HG02884 (cell line): ENCODE measurements around the gene ANKS1B.

Source experiments
- ATAC-seq: cut with Tn5 transposase; IDR thresholded peaks from one replicate; pipeline ENCODE4 v1.9.1; 2021; ENCODE audit warnings: mild to moderate bottlenecking, moderate library complexity; ENCODE audit not compliant: unreplicated experiment

Gene ANKS1B

GRCh38 chr12:99486277-99486676 lies 498.5 kb downstream of the ANKS1B start:
- ATAC-seq, result no peak

- no peak for ATAC-seq
Measured at GRCh38 chr12:99479149-99479548, 505.6 kb downstream of the ANKS1B start.

- no peak for ATAC-seq
Measured at GRCh38 chr12:99476956-99477355, 507.8 kb downstream of the ANKS1B start.

- ATAC-seq, result peak; percentile 28
Measured at GRCh38 chr12:99455350-99456035, 529.2 kb downstream of the ANKS1B start.

GRCh38 chr12:99454539-99455172 lies 530.1 kb downstream of the ANKS1B start:
- peak; percentile 37 for ATAC-seq

GRCh38 chr12:99453836-99454538 lies 530.7 kb downstream of the ANKS1B start:
- ATAC-seq, result peak; percentile 60

- ATAC-seq, result no peak
Measured at GRCh38 chr12:99450036-99450630, 534.6 kb downstream of the ANKS1B start.

GRCh38 chr12:99444859-99445316 lies 539.8 kb downstream of the ANKS1B start:
- peak; percentile 59 for ATAC-seq

GRCh38 chr12:99442758-99443157 lies 542.0 kb downstream of the ANKS1B start:
- no peak for ATAC-seq

GRCh38 chr12:99439399-99439798 lies 545.3 kb downstream of the ANKS1B start:
- no peak for ATAC-seq

- peak; percentile 98 for ATAC-seq
Measured at GRCh38 chr12:99436584-99436983, 548.2 kb downstream of the ANKS1B start.

GRCh38 chr12:99435095-99435791 lies 549.5 kb downstream of the ANKS1B start:
- no peak for ATAC-seq

GRCh38 chr12:99433155-99433554 lies 551.6 kb downstream of the ANKS1B start:
- no peak for ATAC-seq

GRCh38 chr12:99431203-99431602 lies 553.5 kb downstream of the ANKS1B start:
- ATAC-seq, result no peak

- ATAC-seq, result peak; percentile 44
Measured at GRCh38 chr12:99427104-99427503, 557.6 kb downstream of the ANKS1B start.

- no peak for ATAC-seq
Measured at GRCh38 chr12:99418379-99418778, 566.4 kb downstream of the ANKS1B start.

GRCh38 chr12:99413751-99414150 lies 571.0 kb downstream of the ANKS1B start:
- no peak for ATAC-seq

- no peak for ATAC-seq
Measured at GRCh38 chr12:99393763-99394162, 591.0 kb downstream of the ANKS1B start.

GRCh38 chr12:99392091-99392850 lies 592.5 kb downstream of the ANKS1B start:
- no peak for ATAC-seq

GRCh38 chr12:99390707-99391106 lies 594.0 kb downstream of the ANKS1B start:
- ATAC-seq, result no peak
